Suprapubic skin (tissue), 4 donors: ENCODE measurements around the gene NTM. TPM values are rescaled to one million over a fixed set of nuclear protein-coding genes. Genes with fewer than 3 reads are reported as not detected.
"Not testable (repeated sequence)": the region's sequence is repeated elsewhere in the genome, so short reads cannot be mapped to it uniquely, and the experiment has no call there.

Experiments
- DNase-seq, 2 donors: peaks; one replicate each; pipeline ENCODE4 v3.0.0-alpha.2; 2019; ENCODE audit warnings: low spot score in 2 of 2
- H3K27ac ChIP-seq: fragments of 200-600 bp; sonication (generic); one replicate; pipeline ENCODE4 v1.5.1; 2019
- H3K27me3 ChIP-seq: fragments of 200-600 bp; sonication (generic); one replicate; pipeline ENCODE4 v1.5.1; 2019
- H3K36me3 ChIP-seq: fragments of 200-600 bp; sonication (generic); one replicate; pipeline ENCODE4 v1.5.1; 2019
- H3K4me1 ChIP-seq: fragments of 200-600 bp; sonication (generic); one replicate; pipeline ENCODE4 v1.5.1; 2019
- H3K4me3 ChIP-seq: fragments of 200-600 bp; sonication (generic); one replicate; pipeline ENCODE4 v1.5.1; 2019; ENCODE audit warnings: mild to moderate bottlenecking
- H3K9me3 ChIP-seq: fragments of 200-600 bp; sonication (generic); one replicate; pipeline ENCODE4 v1.5.1; 2019
- EP300 ChIP-seq: sonication (generic); formaldehyde crosslinking; IDR thresholded peaks from one replicate; pipeline ENCODE4 v1.6.1; 2017; ENCODE audit warnings: antibody characterized with exemption
- POLR2A ChIP-seq, 2 donors: fragments of 450-650 bp; IDR thresholded peaks; one replicate each; pipeline ENCODE4 v1.6.1; 2017; ENCODE audit warnings: antibody characterized with exemption in 2 of 2, mild to moderate bottlenecking in 2 of 2, moderate library complexity in 2 of 2
- POLR2AphosphoS5 ChIP-seq, 3 donors: sonication (generic); formaldehyde crosslinking; IDR thresholded peaks; one replicate each; pipeline ENCODE4 v1.6.1; 2017; ENCODE audit warnings: antibody characterized with exemption in 3 of 3
- WGBS: methylation state at CpG from one replicate; pipeline ENCODE4 v1.1.5; 2018; 5-methylcytosine and 5-hydroxymethylcytosine counted together
- total RNA-seq, 4 donors: library from RNA; depleted of rRNA; stranded (reverse); fragments of >200 nt; gene quantifications; one replicate each; pipeline ENCODE4 v1.1.0, GENCODE V29; 2016
- TF ChIP-seq, protein P1 (sequence below), 2 donors: fragments of 200-600 bp in 1 of 2; fragments of 450-650 bp in 1 of 2; sonication (generic) in 1 of 2; IDR thresholded peaks; one replicate each; pipeline ENCODE4 v1.5.1; 2016 to 2019; ENCODE audit warnings: antibody characterized with exemption in 2 of 2, mild to moderate bottlenecking in 1 of 2, moderate library complexity in 1 of 2

NTM gene
- total RNA-seq, 4 donors from 2014 or later, result 0.19 to 19.1 (median 2.1) TPM

- H3K36me3 ChIP-seq, result no peaks in the 10 kb centered on the region
- no peaks in the 10 kb centered on the region for H3K4me1 ChIP-seq
- no peaks in the 10 kb centered on the region for H3K9me3 ChIP-seq
- no peak overlapping the region for H3K27ac ChIP-seq
- DNase-seq, result no peak
- no peak overlapping the region for H3K4me3 ChIP-seq
- no peak for TF ChIP-seq POLR2AphosphoS5 (IDR thresholded peaks at IDR 0.05)
- no peak for TF ChIP-seq POLR2A (IDR thresholded peaks at IDR 0.05)
- TF ChIP-seq, protein P1, sequence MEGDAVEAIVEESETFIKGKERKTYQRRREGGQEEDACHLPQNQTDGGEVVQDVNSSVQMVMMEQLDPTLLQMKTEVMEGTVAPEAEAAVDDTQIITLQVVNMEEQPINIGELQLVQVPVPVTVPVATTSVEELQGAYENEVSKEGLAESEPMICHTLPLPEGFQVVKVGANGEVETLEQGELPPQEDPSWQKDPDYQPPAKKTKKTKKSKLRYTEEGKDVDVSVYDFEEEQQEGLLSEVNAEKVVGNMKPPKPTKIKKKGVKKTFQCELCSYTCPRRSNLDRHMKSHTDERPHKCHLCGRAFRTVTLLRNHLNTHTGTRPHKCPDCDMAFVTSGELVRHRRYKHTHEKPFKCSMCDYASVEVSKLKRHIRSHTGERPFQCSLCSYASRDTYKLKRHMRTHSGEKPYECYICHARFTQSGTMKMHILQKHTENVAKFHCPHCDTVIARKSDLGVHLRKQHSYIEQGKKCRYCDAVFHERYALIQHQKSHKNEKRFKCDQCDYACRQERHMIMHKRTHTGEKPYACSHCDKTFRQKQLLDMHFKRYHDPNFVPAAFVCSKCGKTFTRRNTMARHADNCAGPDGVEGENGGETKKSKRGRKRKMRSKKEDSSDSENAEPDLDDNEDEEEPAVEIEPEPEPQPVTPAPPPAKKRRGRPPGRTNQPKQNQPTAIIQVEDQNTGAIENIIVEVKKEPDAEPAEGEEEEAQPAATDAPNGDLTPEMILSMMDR (IDR thresholded peaks at IDR 0.05), result no peak
- TF ChIP-seq EP300, result no peak
- no peaks in the 10 kb centered on the region for H3K27me3 ChIP-seq
- WGBS, result 80% methylated on average over 8 of the region's 8 CpGs
Observed at GRCh38 chr11:132361011-132361550, 990.7 kb downstream of the NTM start.

- TF ChIP-seq EP300 (no peak), POLR2A (IDR thresholded peaks at IDR 0.05) (no peak), POLR2AphosphoS5 (IDR thresholded peaks at IDR 0.05) (no peak)
- TF ChIP-seq, protein P1 (IDR thresholded peaks at IDR 0.05), result no peak
- Histone ChIP-seq H3K36me3 (no peaks in the 10 kb centered on the region), H3K9me3 (no peaks in the 10 kb centered on the region), H3K27ac (no peak overlapping the region), H3K4me1 (no peaks in the 10 kb centered on the region), H3K27me3 (no peaks in the 10 kb centered on the region), H3K4me3 (no peak overlapping the region)
- DNase-seq, result no peak
- 86% methylated on average over 3 of the region's 3 CpGs for WGBS
Observed at GRCh38 chr11:132365650-132366049, 995.2 kb downstream of the NTM start.

GRCh38 chr11:132367293-132367692, 996.9 kb downstream of the NTM start:
- no peak for TF ChIP-seq POLR2A (IDR thresholded peaks at IDR 0.05)
- TF ChIP-seq, protein P1 (IDR thresholded peaks at IDR 0.05), result no peak
- TF ChIP-seq POLR2AphosphoS5 (IDR thresholded peaks at IDR 0.05), result no peak
- no peak for TF ChIP-seq EP300
- Histone ChIP-seq H3K9me3 (no peaks in the 10 kb centered on the region), H3K36me3 (no peaks in the 10 kb centered on the region), H3K27me3 (no peaks in the 10 kb centered on the region), H3K4me3 (no peak overlapping the region), H3K27ac (no peak overlapping the region), H3K4me1 (no peaks in the 10 kb centered on the region)
- 92% methylated on average over 3 of the region's 3 CpGs for WGBS
- no peak for DNase-seq

DNA sequence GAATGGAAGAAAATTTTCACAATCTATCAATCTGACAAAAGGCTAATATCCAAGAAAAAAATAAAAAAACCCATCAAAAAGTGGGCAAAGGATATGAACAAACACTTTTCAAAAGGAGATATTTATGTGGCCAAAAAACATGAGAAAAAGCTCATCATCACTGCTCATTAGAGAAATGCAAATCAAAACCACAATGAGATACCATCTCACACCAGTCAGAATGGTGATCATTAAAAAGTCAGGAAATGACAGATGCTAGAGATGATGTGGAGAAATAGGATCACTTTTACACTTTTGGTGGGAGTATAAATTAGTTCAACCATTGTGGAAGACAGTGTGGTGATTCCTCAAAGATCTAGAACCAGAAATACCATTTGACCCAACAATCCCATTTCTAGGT, 999.7 kb downstream of the NTM start:
- not testable (repeated sequence) for H3K36me3 ChIP-seq, H3K4me3 ChIP-seq, H3K4me1 ChIP-seq

GRCh38 chr11:132373405-132374143, 1003.2 kb downstream of the NTM start:
- no peaks in the 10 kb centered on the region for H3K27me3 ChIP-seq
- no peak overlapping the region for H3K27ac ChIP-seq
- H3K4me1 ChIP-seq, result no peaks in the 10 kb centered on the region
- TF ChIP-seq, protein P1 (IDR thresholded peaks at IDR 0.05), result no peak
- no peak for TF ChIP-seq POLR2AphosphoS5 (IDR thresholded peaks at IDR 0.05)
- no peak for TF ChIP-seq POLR2A (IDR thresholded peaks at IDR 0.05)
- no peak for TF ChIP-seq EP300
- H3K9me3 ChIP-seq, result no peaks in the 10 kb centered on the region
- H3K4me3 ChIP-seq, result no peak overlapping the region
- WGBS, result 92% methylated on average over 4 of the region's 4 CpGs
- no peak for DNase-seq
- H3K36me3 ChIP-seq, result no peaks in the 10 kb centered on the region

More for the DNA sequence above, 999.7 kb downstream of the NTM start:
- not testable (repeated sequence) for H3K9me3 ChIP-seq, H3K27ac ChIP-seq, H3K27me3 ChIP-seq, DNase-seq
